ENCODE data around the gene FOXO6.

The FOXO6 gene

GRCh38 chr1:41367288-41367642 lies 6.0 kb downstream of the FOXO6 start:
- no peak for ATAC-seq
- TF ChIP-seq ESRRG (CRISPR knock-in tag; IDR thresholded peaks at IDR 0.05) = no peak
- TF ChIP-seq TCF4 (CRISPR knock-in tag; IDR thresholded peaks at IDR 0.05; ENCODE audit: borderline replicate concordance) = no peak
- TF ChIP-seq OSR1 (CRISPR knock-in tag; IDR thresholded peaks at IDR 0.05) = no peak

GRCh38 chr1:41368366-41368765 lies 7.1 kb downstream of the FOXO6 start:
- no peak for ATAC-seq
- TF ChIP-seq ZNF565 (CRISPR knock-in tag; conservative IDR thresholded peaks at IDR 0.05; ENCODE audit: low read depth) = no peak
- TF ChIP-seq RARB (CRISPR knock-in tag; IDR thresholded peaks at IDR 0.05) = no peak
- no peak for TF ChIP-seq OSR1 (CRISPR knock-in tag; IDR thresholded peaks at IDR 0.05)
- no peak for TF ChIP-seq POU6F1 (CRISPR knock-in tag; IDR thresholded peaks at IDR 0.05; ENCODE audit: borderline replicate concordance, low read depth)
- TF ChIP-seq GLIS3 (CRISPR knock-in tag; IDR thresholded peaks at IDR 0.05) = no peak

- ATAC-seq = no peak
- no peak for TF ChIP-seq ZFP3 (CRISPR knock-in tag; IDR thresholded peaks at IDR 0.05)
- no peak for TF ChIP-seq SNAI2 (CRISPR knock-in tag; IDR thresholded peaks at IDR 0.05)
- TF ChIP-seq BACH2 (CRISPR knock-in tag; IDR thresholded peaks at IDR 0.05; ENCODE audit: borderline replicate concordance) = no peak
- TF ChIP-seq PPARA (CRISPR knock-in tag; IDR thresholded peaks at IDR 0.05; ENCODE audit: borderline replicate concordance) = no peak
- TF ChIP-seq ZNF70 (CRISPR knock-in tag; IDR thresholded peaks at IDR 0.05) = no peak
- TF ChIP-seq OSR1 (CRISPR knock-in tag; IDR thresholded peaks at IDR 0.05) = no peak
- no peak for TF ChIP-seq ZFP30 (CRISPR knock-in tag; IDR thresholded peaks at IDR 0.05)
- no peak for TF ChIP-seq CSRNP3 (CRISPR knock-in tag; IDR thresholded peaks at IDR 0.05)
- TF ChIP-seq ZNF565 (CRISPR knock-in tag; conservative IDR thresholded peaks at IDR 0.05; ENCODE audit: low read depth) = no peak
- TF ChIP-seq ZC3H10 (CRISPR knock-in tag; IDR thresholded peaks at IDR 0.05) = no peak
- no peak for TF ChIP-seq CSDC2 (CRISPR knock-in tag; IDR thresholded peaks at IDR 0.05)
- TF ChIP-seq, protein P1, sequence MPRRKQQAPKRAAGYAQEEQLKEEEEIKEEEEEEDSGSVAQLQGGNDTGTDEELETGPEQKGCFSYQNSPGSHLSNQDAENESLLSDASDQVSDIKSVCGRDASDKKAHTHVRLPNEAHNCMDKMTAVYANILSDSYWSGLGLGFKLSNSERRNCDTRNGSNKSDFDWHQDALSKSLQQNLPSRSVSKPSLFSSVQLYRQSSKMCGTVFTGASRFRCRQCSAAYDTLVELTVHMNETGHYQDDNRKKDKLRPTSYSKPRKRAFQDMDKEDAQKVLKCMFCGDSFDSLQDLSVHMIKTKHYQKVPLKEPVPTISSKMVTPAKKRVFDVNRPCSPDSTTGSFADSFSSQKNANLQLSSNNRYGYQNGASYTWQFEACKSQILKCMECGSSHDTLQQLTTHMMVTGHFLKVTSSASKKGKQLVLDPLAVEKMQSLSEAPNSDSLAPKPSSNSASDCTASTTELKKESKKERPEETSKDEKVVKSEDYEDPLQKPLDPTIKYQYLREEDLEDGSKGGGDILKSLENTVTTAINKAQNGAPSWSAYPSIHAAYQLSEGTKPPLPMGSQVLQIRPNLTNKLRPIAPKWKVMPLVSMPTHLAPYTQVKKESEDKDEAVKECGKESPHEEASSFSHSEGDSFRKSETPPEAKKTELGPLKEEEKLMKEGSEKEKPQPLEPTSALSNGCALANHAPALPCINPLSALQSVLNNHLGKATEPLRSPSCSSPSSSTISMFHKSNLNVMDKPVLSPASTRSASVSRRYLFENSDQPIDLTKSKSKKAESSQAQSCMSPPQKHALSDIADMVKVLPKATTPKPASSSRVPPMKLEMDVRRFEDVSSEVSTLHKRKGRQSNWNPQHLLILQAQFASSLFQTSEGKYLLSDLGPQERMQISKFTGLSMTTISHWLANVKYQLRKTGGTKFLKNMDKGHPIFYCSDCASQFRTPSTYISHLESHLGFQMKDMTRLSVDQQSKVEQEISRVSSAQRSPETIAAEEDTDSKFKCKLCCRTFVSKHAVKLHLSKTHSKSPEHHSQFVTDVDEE (CRISPR knock-in tag; IDR thresholded peaks at IDR 0.05) = no peak
- no peak for TF ChIP-seq TCF4 (CRISPR knock-in tag; IDR thresholded peaks at IDR 0.05; ENCODE audit: borderline replicate concordance)
- TF ChIP-seq TOX (CRISPR knock-in tag; IDR thresholded peaks at IDR 0.05; ENCODE audit: borderline replicate concordance) = no peak
- no peak for TF ChIP-seq GLIS3 (CRISPR knock-in tag; IDR thresholded peaks at IDR 0.05)
- TF ChIP-seq ISL1 (CRISPR knock-in tag; IDR thresholded peaks at IDR 0.05) = no peak
- TF ChIP-seq, protein P2, sequence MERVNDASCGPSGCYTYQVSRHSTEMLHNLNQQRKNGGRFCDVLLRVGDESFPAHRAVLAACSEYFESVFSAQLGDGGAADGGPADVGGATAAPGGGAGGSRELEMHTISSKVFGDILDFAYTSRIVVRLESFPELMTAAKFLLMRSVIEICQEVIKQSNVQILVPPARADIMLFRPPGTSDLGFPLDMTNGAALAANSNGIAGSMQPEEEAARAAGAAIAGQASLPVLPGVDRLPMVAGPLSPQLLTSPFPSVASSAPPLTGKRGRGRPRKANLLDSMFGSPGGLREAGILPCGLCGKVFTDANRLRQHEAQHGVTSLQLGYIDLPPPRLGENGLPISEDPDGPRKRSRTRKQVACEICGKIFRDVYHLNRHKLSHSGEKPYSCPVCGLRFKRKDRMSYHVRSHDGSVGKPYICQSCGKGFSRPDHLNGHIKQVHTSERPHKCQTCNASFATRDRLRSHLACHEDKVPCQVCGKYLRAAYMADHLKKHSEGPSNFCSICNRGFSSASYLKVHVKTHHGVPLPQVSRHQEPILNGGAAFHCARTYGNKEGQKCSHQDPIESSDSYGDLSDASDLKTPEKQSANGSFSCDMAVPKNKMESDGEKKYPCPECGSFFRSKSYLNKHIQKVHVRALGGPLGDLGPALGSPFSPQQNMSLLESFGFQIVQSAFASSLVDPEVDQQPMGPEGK (CRISPR knock-in tag; IDR thresholded peaks at IDR 0.05; ENCODE audit: borderline replicate concordance) = no peak
- no peak for TF ChIP-seq RARB (CRISPR knock-in tag; IDR thresholded peaks at IDR 0.05)
Observed at GRCh38 chr1:41368801-41369200, 7.6 kb downstream of the FOXO6 start.

DNA sequence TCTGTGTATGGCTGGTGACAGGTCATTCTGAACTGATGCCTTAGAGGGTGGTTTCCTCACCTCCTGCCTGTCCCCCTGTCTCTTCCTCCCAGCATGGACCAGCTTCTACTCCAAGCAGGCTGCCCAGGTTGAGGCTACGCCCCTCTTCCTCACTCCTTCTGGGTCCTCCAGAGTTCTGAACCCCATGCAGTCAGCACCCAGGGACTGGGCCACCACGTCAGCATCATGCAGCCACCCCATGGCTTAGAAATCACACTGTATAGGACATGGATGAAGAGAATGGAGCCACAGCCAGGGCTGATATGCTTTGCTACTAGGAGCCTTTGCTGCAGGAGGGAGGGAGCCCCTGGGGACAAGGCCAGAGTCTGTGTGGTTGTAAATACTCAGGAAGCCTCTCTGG lies 8.3 kb downstream of the FOXO6 start:
- no peak for ATAC-seq

More for the DNA sequence above, 8.3 kb downstream of the FOXO6 start:
- TF ChIP-seq ESRRG (CRISPR knock-in tag; IDR thresholded peaks at IDR 0.05) (no peak), ZNF565 (CRISPR knock-in tag; conservative IDR thresholded peaks at IDR 0.05; ENCODE audit: low read depth) (no peak), CSDC2 (CRISPR knock-in tag; IDR thresholded peaks at IDR 0.05) (no peak), TCF4 (CRISPR knock-in tag; IDR thresholded peaks at IDR 0.05; ENCODE audit: borderline replicate concordance) (no peak)
